Hematopoietic multipotent progenitor cell treated with erythropoietin and hydrocortisone succinate and interleukin-3 and kit ligand, for 6 days (in vitro differentiated cells): ENCODE results near the gene ZNG1B.
"Not testable (repeated sequence)": the region's sequence is repeated elsewhere in the genome, so short reads cannot be mapped to it uniquely, and the experiment has no call there.

Experiments
- DNase-seq: peaks from one replicate; pipeline ENCODE4 v3.0.0-alpha.2; 2015

Gene ZNG1B

GRCh38 chr2:113437508-113438465 is at the start of gene ZNG1B:
TSS of gene ZNG1B (plus strand) at chr2:113437691. CDS start at chr2:113437869, 178 bp downstream.
- DNase-seq, result peak; percentile 41

- DNase-seq, result peak; percentile 89
Observed at GRCh38 chr2:113390124-113390849, 47.2 kb upstream of the ZNG1B start.

DNA sequence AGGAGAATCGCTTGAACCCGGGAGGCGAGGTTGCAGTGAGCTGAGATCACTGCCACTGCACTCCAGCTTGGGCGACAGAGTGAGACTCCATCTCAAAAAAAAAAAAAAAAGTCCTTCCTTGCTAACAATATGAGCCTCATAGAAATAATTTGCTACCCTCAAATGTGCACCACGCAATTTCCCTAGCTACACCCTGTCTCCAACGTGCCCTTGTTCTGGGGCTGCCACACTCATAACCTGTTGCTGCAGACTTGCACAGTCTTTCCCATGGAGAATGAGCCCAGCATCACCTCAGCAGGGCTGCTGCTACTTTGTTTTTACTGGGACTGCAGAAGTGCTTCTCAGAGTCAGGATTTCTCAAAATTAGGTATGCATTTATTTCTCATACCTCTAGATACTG is 46.4 kb upstream of the ZNG1B start:
- DNase-seq, result no peak

DNA sequence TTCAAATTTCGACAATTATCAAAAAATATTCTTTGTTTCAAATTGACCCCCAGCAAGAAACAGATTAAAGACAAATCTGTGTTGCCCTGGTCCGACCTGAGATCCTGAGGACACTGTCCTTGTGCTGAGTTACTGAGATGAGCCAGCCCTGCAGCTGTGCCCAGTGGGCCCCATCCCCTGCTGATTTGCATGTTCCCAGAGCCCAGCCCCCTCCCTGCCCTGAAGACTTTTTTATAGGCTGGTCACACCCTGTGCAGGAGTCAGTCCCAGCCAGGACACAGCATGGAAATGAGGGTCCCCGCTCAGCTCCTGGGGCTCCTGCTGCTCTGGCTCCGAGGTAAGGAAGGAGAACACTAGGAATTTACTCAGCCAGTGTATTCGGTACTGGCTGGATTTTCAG is 31.4 kb upstream of the ZNG1B start:
- DNase-seq, result no peak

- peak; percentile 56 for DNase-seq
Observed at GRCh38 chr2:113407446-113408099, 29.9 kb upstream of the ZNG1B start.

- not testable (repeated sequence) for DNase-seq
Observed at GRCh38 chr2:113411725-113412352, 25.7 kb upstream of the ZNG1B start.

GRCh38 chr2:113412774-113413173 is 24.7 kb upstream of the ZNG1B start:
- not testable (repeated sequence) for DNase-seq

- DNase-seq, result peak; percentile 42
Observed at GRCh38 chr2:113431773-113432172, 5.7 kb upstream of the ZNG1B start.

- not testable (repeated sequence) for DNase-seq
Observed at GRCh38 chr2:113433468-113433867, 4.0 kb upstream of the ZNG1B start.

GRCh38 chr2:113465770-113466169 is 28.3 kb downstream of the ZNG1B start:
- DNase-seq, result not testable (repeated sequence)

GRCh38 chr2:113476688-113477368 is 39.3 kb downstream of the ZNG1B start:
- not testable (repeated sequence) for DNase-seq

GRCh38 chr2:113496527-113496926 is 59.0 kb downstream of the ZNG1B start:
- peak; percentile 42 for DNase-seq

DNA sequence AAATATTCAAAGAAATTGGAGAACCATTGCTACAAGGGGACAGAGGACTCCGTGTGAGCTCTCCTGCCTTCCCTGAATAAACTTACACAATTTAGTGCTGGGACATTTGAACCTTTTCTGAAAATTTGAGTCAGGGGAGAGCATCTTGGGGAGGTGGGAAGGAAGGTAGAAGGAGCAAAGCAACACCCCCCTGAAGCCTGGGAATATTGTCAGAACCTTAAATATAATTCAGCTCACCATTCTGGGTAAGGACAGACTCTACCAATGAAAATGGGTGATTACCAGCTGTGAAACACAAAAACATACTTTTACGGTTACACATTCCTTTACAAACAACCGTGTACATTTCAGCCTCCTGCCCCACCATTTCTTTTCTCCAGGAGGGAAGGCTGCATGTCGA is 60.9 kb downstream of the ZNG1B start, which contains the start of gene FOXD4L1:
TSS of gene FOXD4L1 (plus strand) at position 301 of the 400 bp plus-strand sequence. CDS start 592 bp downstream, outside the sequence.
- DNase-seq, result not testable (repeated sequence)

GRCh38 chr2:113499019-113499885 is 61.8 kb downstream of the ZNG1B start:
- not testable (repeated sequence) for DNase-seq

DNA sequence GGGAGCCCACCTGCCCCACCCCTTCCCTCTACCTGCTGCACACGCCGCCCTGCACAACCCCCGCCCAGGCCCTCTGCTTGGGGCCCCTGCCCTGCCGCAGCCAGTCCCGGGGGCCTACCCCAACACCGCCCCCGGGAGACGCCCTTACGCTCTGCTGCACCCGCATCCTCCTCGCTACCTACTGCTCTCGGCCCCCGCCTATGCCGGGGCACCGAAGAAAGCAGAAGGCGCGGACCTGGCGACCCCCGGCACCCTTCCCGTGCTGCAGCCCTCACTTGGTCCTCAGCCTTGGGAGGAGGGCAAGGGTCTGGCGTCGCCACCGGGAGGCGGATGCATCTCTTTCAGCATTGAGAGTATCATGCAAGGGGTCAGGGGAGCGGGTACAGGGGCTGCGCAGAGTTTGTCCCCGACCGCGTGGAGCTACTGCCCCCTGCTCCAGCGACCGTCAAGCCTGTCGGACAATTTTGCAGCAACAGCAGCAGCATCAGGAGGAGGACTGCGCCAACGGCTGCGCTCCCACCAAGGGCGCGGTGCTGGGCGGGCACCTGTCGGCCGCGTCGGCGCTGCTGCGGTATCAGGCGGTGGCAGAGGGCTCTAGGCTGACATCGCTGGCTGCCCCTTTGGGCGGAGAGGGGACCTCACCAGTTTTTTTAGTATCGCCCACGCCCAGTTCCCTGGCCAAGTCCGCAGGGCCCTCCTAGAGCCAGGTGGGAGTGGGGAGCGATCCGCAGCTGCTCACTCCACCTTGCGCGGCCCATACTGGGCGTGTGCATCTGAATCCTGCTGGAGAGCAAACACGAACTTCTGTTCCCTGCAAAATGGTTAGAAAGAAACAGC is 62.6 kb downstream of the ZNG1B start:
- DNase-seq, result peak; percentile 11

- not testable (repeated sequence) for DNase-seq
Observed at GRCh38 chr2:113500723-113501038, 63.2 kb downstream of the ZNG1B start.

DNA sequence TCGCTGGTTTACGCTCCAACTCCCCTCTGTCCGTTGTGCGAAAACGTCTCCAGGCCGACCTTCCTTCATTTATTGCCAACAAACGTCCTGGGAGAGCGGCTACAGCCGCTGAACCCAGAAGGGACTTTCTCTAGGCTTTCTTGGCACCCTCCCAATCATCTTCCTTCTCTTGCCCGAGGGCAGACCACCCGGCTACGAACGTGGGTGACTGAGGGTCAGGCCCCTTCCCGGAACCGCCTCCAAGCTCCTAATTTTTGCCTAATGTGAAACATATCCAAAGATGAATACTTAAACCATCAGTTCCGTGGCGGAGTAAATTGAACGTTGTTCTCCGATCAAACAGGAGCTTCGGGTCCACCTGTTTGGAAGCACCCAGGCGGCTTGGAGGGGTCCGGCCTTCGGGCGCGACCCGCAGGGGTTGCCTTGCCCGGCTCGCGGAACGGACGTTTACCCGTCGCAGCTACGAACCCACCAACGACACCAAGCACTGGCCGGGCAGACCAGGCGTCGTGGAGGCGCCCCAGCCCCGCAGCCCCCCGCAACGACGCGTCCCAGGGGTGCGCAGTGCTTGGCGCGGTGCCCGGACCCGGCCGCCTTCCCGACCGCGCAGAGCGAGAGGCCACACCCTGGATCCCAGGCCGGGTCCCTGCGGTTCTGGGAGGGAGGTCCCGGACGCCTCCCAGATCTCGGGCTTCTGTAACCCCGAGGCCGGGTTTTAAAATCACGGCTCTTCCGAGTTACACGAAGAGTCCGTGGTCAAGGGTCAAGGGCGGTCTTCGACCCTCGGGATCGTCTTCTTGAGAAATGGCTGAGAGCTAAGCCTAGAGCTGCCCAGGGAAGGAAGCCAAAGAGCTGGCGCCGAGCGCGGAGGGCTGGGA is 65.0 kb downstream of the ZNG1B start:
- not testable (repeated sequence) for DNase-seq

DNA sequence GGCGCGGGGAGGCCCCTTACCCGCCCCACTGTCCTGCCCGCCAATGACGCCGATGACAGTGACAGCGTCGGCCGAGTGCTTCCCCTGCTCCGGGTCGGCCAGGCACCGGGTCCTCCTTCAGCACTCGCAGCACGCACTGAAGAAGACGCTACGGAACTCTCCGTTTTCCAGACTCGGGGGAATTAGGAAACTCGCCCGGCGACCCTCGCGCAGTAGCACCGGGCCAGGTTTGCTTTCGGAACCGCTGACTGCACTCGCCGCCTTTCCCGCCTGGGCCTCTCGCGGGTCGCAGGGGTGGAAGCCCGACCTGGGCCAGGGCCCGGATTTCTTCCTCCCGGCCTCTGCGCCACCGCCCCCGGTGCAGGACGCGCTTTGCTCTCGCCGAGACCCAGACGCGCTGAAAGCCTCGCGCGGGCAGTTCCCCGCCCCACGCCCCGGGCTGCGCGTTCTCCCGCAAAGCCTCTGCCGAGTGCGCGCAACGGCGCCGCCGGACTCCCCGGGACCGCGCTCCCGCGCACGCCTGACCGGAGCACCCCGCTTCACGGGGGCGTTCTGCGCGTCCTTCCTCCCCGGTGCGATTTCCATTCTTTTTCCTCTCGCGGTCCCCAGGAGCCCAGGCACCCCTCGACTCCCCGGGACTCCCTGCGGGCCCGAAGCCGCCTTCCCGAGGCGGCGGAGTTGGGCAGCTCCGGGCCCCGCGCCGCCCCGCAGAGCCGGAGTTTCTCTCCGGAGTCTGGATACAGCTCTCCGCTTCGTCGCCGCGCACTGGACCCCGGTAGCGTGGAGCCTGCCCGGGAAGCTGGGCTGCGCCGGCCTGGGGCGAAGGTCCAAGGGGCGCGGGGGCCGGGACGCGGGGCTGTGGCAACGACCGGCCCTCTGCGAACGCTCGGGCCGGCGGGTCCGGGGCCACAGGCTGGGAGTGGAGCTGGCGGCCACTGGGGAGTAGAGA is 65.9 kb downstream of the ZNG1B start:
- peak; percentile 22 for DNase-seq
